Activated T-cell treated with anti-CD3 and anti-CD28 coated beads, Interleukin-2, amount 50 U/mL, for 4 hours (primary cell): ENCODE measurements around the gene ZNF536. TPM values are rescaled to one million over a fixed set of nuclear protein-coding genes. Genes with fewer than 3 reads are reported as not detected.

Source experiments
- ATAC-seq, 2 donors: fragments of 200-7000 bp; cut with Tn5 transposase; one replicate each; pipeline ENCODE4 v1.10.0; 2021
- DNase-seq: peaks from one replicate; pipeline ENCODE4 v3.0.0-alpha.2; 2020
- H3K27me3 Mint-ChIP-seq: one replicate; pipeline ENCODE4 v1.8.0; 2021; ENCODE audit warnings: low read depth, mixed read lengths
- H3K36me3 Mint-ChIP-seq: one replicate; pipeline ENCODE4 v1.8.0; 2022; ENCODE audit warnings: mixed read lengths; ENCODE audit not compliant: insufficient read depth
- H3K4me1 Mint-ChIP-seq: one replicate; pipeline ENCODE4 v1.8.0; 2021; ENCODE audit warnings: low read depth, mixed read lengths
- H3K4me3 Mint-ChIP-seq: one replicate; pipeline ENCODE4 v1.8.0; 2021; ENCODE audit warnings: mild to moderate bottlenecking, moderate library complexity, mixed read lengths
- H3K9me3 Mint-ChIP-seq: one replicate; pipeline ENCODE4 v1.8.0; 2021; ENCODE audit warnings: mixed read lengths
- total RNA-seq, 3 donors: library from RNA; stranded (reverse); gene quantifications; one replicate each; pipeline ENCODE4 v1.2.1, GENCODE V29; 2021

Gene ZNF536
- total RNA-seq, 3 donors from 2014 or later: not detected

- no peaks in the 10 kb centered on the region for H3K9me3 Mint-ChIP-seq
- no peak for ATAC-seq
- H3K4me3 Mint-ChIP-seq: no peak overlapping the region
Observed at GRCh38 chr19:30545752-30546151, 173.6 kb downstream of the ZNF536 start.

DNA sequence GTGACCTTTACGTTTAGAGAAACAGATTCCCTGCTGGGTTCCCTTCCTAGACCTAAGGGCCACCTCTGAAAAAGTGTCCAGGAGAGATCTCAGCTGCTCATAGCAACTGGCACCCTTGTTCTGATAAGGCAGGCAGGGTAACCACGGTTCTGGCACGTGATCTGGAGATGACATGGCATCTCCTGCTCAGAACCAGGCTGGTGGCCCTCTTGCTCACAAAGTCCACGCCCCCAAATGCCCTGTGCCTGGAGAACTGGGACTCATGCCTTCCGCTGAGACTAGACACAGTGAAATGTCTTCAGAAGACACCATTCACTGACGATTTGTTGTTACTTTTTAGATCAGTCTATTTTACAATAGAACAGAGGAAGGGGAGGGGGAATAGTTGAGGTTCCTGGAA lies 174.1 kb downstream of the ZNF536 start:
- ATAC-seq: no peak
- Mint-ChIP-seq H3K4me3 (no peak overlapping the region), H3K4me1 (no peaks in the 10 kb centered on the region), H3K9me3 (no peaks in the 10 kb centered on the region), H3K36me3 (no peaks in the 10 kb centered on the region), H3K27me3 (no peaks in the 10 kb centered on the region)
- no peak for DNase-seq

More at GRCh38 chr19:30545752-30546151, 173.6 kb downstream of the ZNF536 start:
- Mint-ChIP-seq H3K27me3 (no peaks in the 10 kb centered on the region), H3K4me1 (no peaks in the 10 kb centered on the region), H3K36me3 (no peaks in the 10 kb centered on the region)
- DNase-seq: no peak

GRCh38 chr19:30547246-30547645 lies 175.1 kb downstream of the ZNF536 start:
- DNase-seq (no peak), ATAC-seq (no peak)
- H3K4me1 Mint-ChIP-seq: no peaks in the 10 kb centered on the region
- no peaks in the 10 kb centered on the region for H3K9me3 Mint-ChIP-seq
- H3K4me3 Mint-ChIP-seq: no peak overlapping the region
- H3K27me3 Mint-ChIP-seq: no peaks in the 10 kb centered on the region
- H3K36me3 Mint-ChIP-seq: no peaks in the 10 kb centered on the region

DNA sequence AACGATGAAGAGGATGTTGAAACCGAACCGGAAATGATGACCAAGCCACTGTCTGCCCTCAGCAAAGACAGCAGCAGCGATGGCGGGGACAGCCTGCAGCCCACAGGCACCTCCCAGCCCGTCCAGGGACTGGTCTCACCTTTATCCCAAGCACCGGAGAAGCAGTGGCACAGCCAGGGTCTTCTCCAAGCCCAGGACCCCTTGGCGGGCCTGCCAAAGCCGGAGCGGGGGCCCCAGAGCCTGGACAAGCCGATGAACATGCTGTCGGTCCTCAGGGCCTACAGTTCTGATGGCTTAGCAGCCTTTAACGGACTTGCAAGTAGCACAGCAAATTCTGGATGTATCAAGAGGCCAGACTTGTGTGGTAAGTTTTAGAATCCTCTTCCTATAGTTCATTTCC lies 177.0 kb downstream of the ZNF536 start:
- Mint-ChIP-seq H3K4me1 (no peaks in the 10 kb centered on the region), H3K9me3 (no peaks in the 10 kb centered on the region), H3K36me3 (no peaks in the 10 kb centered on the region), H3K4me3 (no peak overlapping the region), H3K27me3 (no peaks in the 10 kb centered on the region)
- no peak for ATAC-seq
- DNase-seq: no peak

DNA sequence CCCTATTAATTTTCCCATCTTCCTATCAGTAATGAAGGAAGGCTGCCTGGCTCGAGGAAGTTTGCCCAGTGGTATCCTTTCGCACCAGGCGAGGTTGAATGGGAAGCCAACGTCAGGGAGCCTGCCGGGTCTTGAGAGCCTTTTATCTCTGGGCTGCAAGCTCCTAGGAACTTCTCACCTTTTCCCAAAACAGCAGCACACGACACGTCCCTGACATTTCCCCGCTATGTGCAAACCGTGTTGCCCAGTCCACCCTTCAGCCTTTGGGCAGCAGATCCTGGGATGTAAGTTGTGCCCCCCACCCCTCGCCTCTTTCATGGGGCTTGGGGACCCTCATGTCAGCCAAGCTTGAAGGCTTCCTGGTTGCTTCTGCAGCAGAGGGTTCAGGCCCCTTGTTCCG lies 179.1 kb downstream of the ZNF536 start:
- no peak for ATAC-seq
- DNase-seq: no peak
- no peaks in the 10 kb centered on the region for H3K36me3 Mint-ChIP-seq
- no peaks in the 10 kb centered on the region for H3K9me3 Mint-ChIP-seq
- H3K27me3 Mint-ChIP-seq: no peaks in the 10 kb centered on the region
- H3K4me1 Mint-ChIP-seq: no peaks in the 10 kb centered on the region
- no peak overlapping the region for H3K4me3 Mint-ChIP-seq

DNA sequence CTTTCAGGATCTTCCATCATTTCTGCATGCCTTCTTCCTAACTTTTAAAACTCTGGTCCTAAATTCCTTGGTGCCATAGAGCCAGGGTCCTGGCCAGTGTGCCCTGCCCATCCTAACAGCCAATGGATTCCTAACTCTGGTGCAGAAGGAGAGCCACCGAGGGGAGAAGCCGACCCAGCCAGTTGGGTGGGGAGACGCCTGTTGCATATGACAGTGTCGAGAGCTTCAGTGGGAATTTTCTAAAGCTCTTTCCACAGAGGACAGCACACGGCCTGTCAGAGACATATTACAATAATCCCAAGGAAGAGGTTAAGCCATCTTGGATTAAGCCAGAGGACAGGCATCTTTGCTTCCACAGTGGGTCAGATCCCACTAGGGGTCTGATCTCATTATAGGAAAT lies 180.4 kb downstream of the ZNF536 start:
- Mint-ChIP-seq H3K4me3 (no peak overlapping the region), H3K36me3 (no peaks in the 10 kb centered on the region), H3K4me1 (no peaks in the 10 kb centered on the region), H3K27me3 (peaks cover 2% of the 10 kb centered on the region), H3K9me3 (no peaks in the 10 kb centered on the region)
- DNase-seq: no peak
- no peak for ATAC-seq

DNA sequence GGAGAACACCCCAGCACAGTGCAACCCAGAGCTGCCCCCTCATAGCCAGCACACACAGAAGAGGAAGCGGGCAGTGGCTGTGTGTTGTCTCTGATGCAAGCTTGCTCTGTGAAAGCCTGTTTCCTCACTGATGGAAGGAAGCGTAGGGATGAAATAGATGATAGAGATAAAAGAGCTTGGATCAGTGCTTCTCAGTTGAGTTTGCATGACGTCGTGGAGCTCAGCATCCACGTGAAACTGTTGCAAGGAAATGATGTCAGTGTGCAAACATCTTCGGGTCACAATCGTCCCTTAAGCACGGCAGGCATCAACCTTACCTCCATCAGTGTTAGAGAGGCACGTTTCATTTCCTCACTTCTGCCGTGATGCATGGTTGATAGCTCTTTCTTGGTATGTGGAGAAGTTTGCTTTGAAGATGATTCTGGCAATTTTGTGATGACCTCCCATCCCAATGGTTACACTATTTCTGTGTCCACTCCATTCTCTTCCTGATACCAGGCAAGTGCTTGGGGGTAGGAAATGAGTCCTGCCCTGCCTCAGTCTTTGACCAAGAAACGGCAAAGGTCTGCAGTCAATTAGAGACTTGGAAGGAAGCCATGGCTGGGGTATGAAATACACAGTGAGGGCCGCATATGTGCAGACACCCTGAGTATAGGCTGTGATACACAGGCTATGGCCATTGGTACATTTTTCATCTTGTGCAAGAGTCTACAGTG lies 183.0 kb downstream of the ZNF536 start:
- DNase-seq (no peak), ATAC-seq (no peak)
- no peak overlapping the region for H3K4me3 Mint-ChIP-seq
- H3K4me1 Mint-ChIP-seq: no peaks in the 10 kb centered on the region
- H3K9me3 Mint-ChIP-seq: no peaks in the 10 kb centered on the region
- peaks cover 7% of the 10 kb centered on the region for H3K27me3 Mint-ChIP-seq
- H3K36me3 Mint-ChIP-seq: no peaks in the 10 kb centered on the region

GRCh38 chr19:30555791-30556110 lies 183.6 kb downstream of the ZNF536 start:
- DNase-seq: no peak
- Mint-ChIP-seq H3K4me3 (no peak overlapping the region), H3K36me3 (no peaks in the 10 kb centered on the region), H3K9me3 (no peaks in the 10 kb centered on the region), H3K27me3 (peaks cover 8% of the 10 kb centered on the region), H3K4me1 (no peaks in the 10 kb centered on the region)
- ATAC-seq: no peak

- no peaks in the 10 kb centered on the region for H3K9me3 Mint-ChIP-seq
- ATAC-seq: no peak
- H3K4me3 Mint-ChIP-seq: no peak overlapping the region
- no peaks in the 10 kb centered on the region for H3K4me1 Mint-ChIP-seq
- no peak for DNase-seq
- H3K36me3 Mint-ChIP-seq: no peaks in the 10 kb centered on the region
- peaks cover 8% of the 10 kb centered on the region for H3K27me3 Mint-ChIP-seq
Observed at GRCh38 chr19:30556230-30556711, 184.1 kb downstream of the ZNF536 start.

- H3K4me3 Mint-ChIP-seq: no peak overlapping the region
Observed at GRCh38 chr19:30557212-30557611, 185.0 kb downstream of the ZNF536 start.

DNA sequence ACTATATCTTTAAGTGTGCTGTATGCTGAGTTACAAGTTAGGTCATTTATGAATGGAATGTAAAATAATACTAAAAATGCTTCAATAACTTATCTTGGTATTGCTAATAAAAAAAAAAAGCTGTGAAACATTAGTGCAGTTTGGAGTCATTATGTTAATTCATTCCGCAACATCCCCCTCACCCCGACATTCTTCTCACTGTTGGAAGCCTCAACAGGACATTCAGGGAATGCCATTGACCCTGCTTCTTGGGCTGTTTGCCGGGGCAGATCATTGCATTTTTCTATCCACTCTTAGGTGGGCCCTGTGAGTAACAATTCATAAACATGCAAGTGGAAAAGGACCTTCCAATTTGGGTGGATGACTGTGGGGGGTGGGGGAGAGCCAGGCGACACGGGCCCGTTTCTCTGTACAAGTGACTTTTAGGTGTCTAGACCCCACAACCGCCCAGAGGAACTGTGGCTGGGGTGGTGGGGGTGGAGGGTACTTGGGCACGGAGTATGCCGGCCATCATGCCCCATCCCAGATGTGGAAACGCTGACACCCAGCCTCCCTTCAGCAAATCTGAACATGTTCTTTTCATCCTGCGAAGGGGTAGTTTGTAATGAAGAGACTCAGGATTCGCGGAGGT lies 185.9 kb downstream of the ZNF536 start:
- no peaks in the 10 kb centered on the region for H3K4me1 Mint-ChIP-seq
- DNase-seq (no peak), ATAC-seq (no peak)
- no peaks in the 10 kb centered on the region for H3K9me3 Mint-ChIP-seq
- peaks cover 8% of the 10 kb centered on the region for H3K27me3 Mint-ChIP-seq
- no peak overlapping the region for H3K4me3 Mint-ChIP-seq
- no peaks in the 10 kb centered on the region for H3K36me3 Mint-ChIP-seq

More at GRCh38 chr19:30557212-30557611, 185.0 kb downstream of the ZNF536 start:
- H3K36me3 Mint-ChIP-seq: no peaks in the 10 kb centered on the region
- H3K9me3 Mint-ChIP-seq: no peaks in the 10 kb centered on the region
- ATAC-seq (no peak), DNase-seq (no peak)
- no peaks in the 10 kb centered on the region for H3K4me1 Mint-ChIP-seq
- H3K27me3 Mint-ChIP-seq: peaks cover 8% of the 10 kb centered on the region

DNA sequence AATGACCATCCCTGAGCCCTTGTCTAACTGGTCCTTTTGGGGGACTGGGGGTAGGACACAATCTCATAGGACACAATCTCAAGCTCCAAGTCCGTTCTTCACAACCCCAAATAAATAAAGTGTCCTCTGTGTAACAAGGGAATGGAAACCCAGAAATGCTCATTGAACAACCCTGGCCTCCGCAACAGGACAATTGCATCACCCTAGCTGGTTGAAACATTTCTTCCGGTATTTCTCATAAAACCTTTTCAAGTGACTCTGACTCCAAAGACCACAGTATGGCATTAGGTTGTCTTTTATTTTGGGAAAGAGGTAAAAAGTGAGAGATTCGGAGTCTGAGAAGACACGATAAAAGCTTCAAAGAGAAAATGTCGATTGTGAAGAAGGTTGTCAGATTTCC lies 186.6 kb downstream of the ZNF536 start:
- DNase-seq (no peak), ATAC-seq (no peak)
- H3K4me3 Mint-ChIP-seq: no peak overlapping the region
- no peaks in the 10 kb centered on the region for H3K36me3 Mint-ChIP-seq
- H3K27me3 Mint-ChIP-seq: peaks cover 8% of the 10 kb centered on the region
- no peaks in the 10 kb centered on the region for H3K4me1 Mint-ChIP-seq
- no peaks in the 10 kb centered on the region for H3K9me3 Mint-ChIP-seq

GRCh38 chr19:30559446-30559845 lies 187.3 kb downstream of the ZNF536 start:
- no peak for DNase-seq
- Mint-ChIP-seq H3K4me1 (no peaks in the 10 kb centered on the region), H3K27me3 (peaks cover 8% of the 10 kb centered on the region), H3K36me3 (no peaks in the 10 kb centered on the region), H3K9me3 (no peaks in the 10 kb centered on the region), H3K4me3 (no peak overlapping the region)
- no peak for ATAC-seq

- H3K36me3 Mint-ChIP-seq: no peaks in the 10 kb centered on the region
- no peaks in the 10 kb centered on the region for H3K4me1 Mint-ChIP-seq
- peaks cover 7% of the 10 kb centered on the region for H3K27me3 Mint-ChIP-seq
- no peak overlapping the region for H3K4me3 Mint-ChIP-seq
- DNase-seq: no peak
- no peaks in the 10 kb centered on the region for H3K9me3 Mint-ChIP-seq
- ATAC-seq: no peak
Observed at GRCh38 chr19:30562981-30563380, 190.8 kb downstream of the ZNF536 start.

DNA sequence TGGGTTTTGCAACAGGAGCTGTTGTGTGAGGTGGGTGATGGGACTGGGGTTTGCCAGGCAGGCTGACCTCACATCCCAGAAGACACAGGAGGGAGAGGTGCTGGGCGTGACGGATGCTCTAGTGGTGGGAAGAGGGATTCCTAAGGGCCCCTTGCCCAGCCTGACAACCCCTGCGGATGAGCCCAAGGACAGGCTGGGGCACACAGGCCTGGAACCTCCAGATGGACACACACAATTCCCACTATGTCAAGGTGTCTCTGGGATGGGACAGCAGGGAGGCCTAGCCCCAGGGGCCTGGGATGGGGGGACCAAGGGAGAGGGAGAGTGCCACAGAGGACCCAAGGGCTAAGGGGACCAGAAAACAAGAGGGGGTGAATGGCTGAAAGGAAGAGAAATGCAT lies 191.5 kb downstream of the ZNF536 start:
- no peaks in the 10 kb centered on the region for H3K4me1 Mint-ChIP-seq
- no peak for ATAC-seq

More for the DNA sequence above, 191.5 kb downstream of the ZNF536 start:
- DNase-seq: no peak
- H3K36me3 Mint-ChIP-seq: no peaks in the 10 kb centered on the region
- no peak overlapping the region for H3K4me3 Mint-ChIP-seq
- no peaks in the 10 kb centered on the region for H3K9me3 Mint-ChIP-seq
- H3K27me3 Mint-ChIP-seq: peaks cover 7% of the 10 kb centered on the region
